Neuronal stem cell (in vitro differentiated cells): ENCODE results near the gene KBTBD7.

Experiments
- DNase-seq: peaks from one replicate; pipeline ENCODE4 v3.0.0-alpha.2; 2013; ENCODE audit warnings: low spot score
- H2AFZ ChIP-seq: one replicate; pipeline ENCODE4 v1.6.1; 2013; ENCODE audit warnings: mild to moderate bottlenecking, low read length, inconsistent platforms
- H2AK5ac ChIP-seq: 2 replicates; pipeline ENCODE4 v1.6.1; 2013; ENCODE audit warnings: low read depth, mild to moderate bottlenecking, inconsistent platforms, low read length, moderate library complexity, mixed read lengths
- H2BK120ac ChIP-seq: 2 replicates; pipeline ENCODE4 v1.6.1; 2013; ENCODE audit warnings: low read depth, mild to moderate bottlenecking, inconsistent platforms, low read length, moderate library complexity, mixed read lengths
- H2BK12ac ChIP-seq: one replicate; pipeline ENCODE4 v1.6.1; 2013; ENCODE audit warnings: low read length, inconsistent platforms
- H2BK15ac ChIP-seq: 2 replicates; pipeline ENCODE4 v1.6.1; 2013; ENCODE audit warnings: mild to moderate bottlenecking, low read length, inconsistent platforms, mixed read lengths
- H2BK5ac ChIP-seq: one replicate; pipeline ENCODE4 v1.6.1; 2013; ENCODE audit warnings: inconsistent platforms, mild to moderate bottlenecking, low read length, moderate library complexity
- H3K14ac ChIP-seq: one replicate; pipeline ENCODE4 v1.6.1; 2013; ENCODE audit warnings: low read length, inconsistent platforms
- H3K18ac ChIP-seq: 2 replicates; pipeline ENCODE4 v1.6.1; 2013; ENCODE audit warnings: low read length, inconsistent platforms
- H3K23ac ChIP-seq: 2 replicates; pipeline ENCODE4 v1.6.1; 2013; ENCODE audit warnings: low read depth, mild to moderate bottlenecking, mixed read lengths, low read length, inconsistent platforms; ENCODE audit not compliant: poor library complexity
- H3K27ac ChIP-seq: replicated peaks from 3 replicates; pipeline ENCODE4 v1.5.1; 2013; ENCODE audit warnings: low read length, inconsistent platforms
- H3K27me3 ChIP-seq, 3 experiments: 2 replicates each; pipeline ENCODE4 v1.6.1; 2013; ENCODE audit warnings: low read length in 3 of 3, mild to moderate bottlenecking in 2 of 3, inconsistent platforms in 1 of 3, low read depth in 1 of 3, mixed read lengths in 1 of 3, moderate library complexity in 1 of 3; ENCODE audit not compliant: control insufficient read depth in 3 of 3, insufficient read depth in 3 of 3
- H3K36me3 ChIP-seq, 2 donors: replicated peaks in 1 of 2; 2 replicates each; pipeline ENCODE4 v1.6.1; 2013; ENCODE audit warnings: low read length in 2 of 2; ENCODE audit not compliant: control insufficient read depth in 2 of 2, insufficient read depth in 2 of 2
- H3K4ac ChIP-seq: 2 replicates; pipeline ENCODE4 v1.6.1; 2013; ENCODE audit warnings: inconsistent platforms, mild to moderate bottlenecking, low read length, moderate library complexity
- H3K4me1 ChIP-seq, 2 donors: 1 replicate in 1 of 2; 2 replicates in 1 of 2; pipeline ENCODE4 v1.6.1; 2013; ENCODE audit warnings: low read length in 2 of 2, low read depth in 1 of 2; ENCODE audit not compliant: control insufficient read depth in 2 of 2, insufficient read depth in 1 of 2
- H3K4me2 ChIP-seq: one replicate; pipeline ENCODE4 v1.6.1; 2013; ENCODE audit warnings: mild to moderate bottlenecking, low read length, inconsistent platforms; ENCODE audit not compliant: insufficient read depth, poor library complexity, severe bottlenecking
- H3K4me3 ChIP-seq, 2 donors: 2 replicates each; pipeline ENCODE4 v1.5.1; 2013; ENCODE audit warnings: low read length in 2 of 2, mild to moderate bottlenecking in 2 of 2, inconsistent platforms in 1 of 2, moderate library complexity in 1 of 2
- H3K79me1 ChIP-seq: one replicate; pipeline ENCODE4 v1.6.1; 2013; ENCODE audit warnings: low read depth, mild to moderate bottlenecking, inconsistent platforms, low read length, moderate library complexity
- H3K9ac ChIP-seq: one replicate; pipeline ENCODE4 v1.6.1; 2013; ENCODE audit warnings: mild to moderate bottlenecking, low read depth, low read length, inconsistent platforms; ENCODE audit not compliant: poor library complexity
- H3K9me3 ChIP-seq, 2 donors: replicated peaks in 1 of 2; 2 replicates each; pipeline versions ENCODE3 to v1.6.1; 2013; ENCODE audit warnings: low read length in 2 of 2, mild to moderate bottlenecking in 2 of 2, inconsistent platforms in 1 of 2, low read depth in 1 of 2, mixed read lengths in 1 of 2, moderate library complexity in 1 of 2; ENCODE audit not compliant: control insufficient read depth in 2 of 2, insufficient read depth in 1 of 2
- H4K8ac ChIP-seq: one replicate; pipeline ENCODE4 v1.6.1; 2013; ENCODE audit warnings: low read depth, mild to moderate bottlenecking, inconsistent platforms, low read length, moderate library complexity
- H4K91ac ChIP-seq: one replicate; pipeline ENCODE4 v1.6.1; 2013; ENCODE audit warnings: low read length, low read depth, mild to moderate bottlenecking, inconsistent platforms; ENCODE audit not compliant: poor library complexity
- WGBS, 2 donors: extraction: QIAGEN DNeasy Blood & Tissue Kit; methylation state at CpG; one replicate each; pipeline ENCODE4 v1.1.7; 2013; ENCODE audit warnings: missing lambda C conversion rate in 2 of 2, mixed read lengths in 1 of 2; ENCODE audit not compliant: insufficient read length in 2 of 2, insufficient replicate concordance in 1 of 2; ENCODE audit errors: extremely low coverage in 2 of 2; 5-methylcytosine and 5-hydroxymethylcytosine counted together

Gene KBTBD7

GRCh38 chr13:41144576-41144975 lies 49.8 kb downstream of the KBTBD7 start:
- Histone ChIP-seq H3K4me2 (no peak overlapping the region), H3K23ac (no peak overlapping the region), H3K18ac (no peak overlapping the region), H2BK120ac (no peak overlapping the region), H3K9ac (no peak overlapping the region), H2AFZ (no peak overlapping the region), H3K14ac (no peak overlapping the region), H3K4ac (no peak overlapping the region), H3K4me3 (no peak overlapping the region), H3K4me1 (peaks cover 1 to 2% of the 10 kb centered on the region in 2 donors), H2BK15ac (no peak overlapping the region), H3K79me1 (peaks cover 2% of the 10 kb centered on the region), H3K27ac (no peak overlapping the region), H2BK12ac (no peak overlapping the region), H2AK5ac (no peak overlapping the region), H3K9me3 (peaks cover 11 to 34% of the 10 kb centered on the region in 2 donors), H3K36me3 (peaks cover under 1 to 2% of the 10 kb centered on the region in 2 donors), H4K91ac (no peak overlapping the region), H2BK5ac (no peak overlapping the region), H3K27me3 (no peaks in the 10 kb centered on the region), H4K8ac (no peak overlapping the region)
- WGBS, 2 donors: no CpG with 5 or more reads among the region's 2 CpGs
- no peak for DNase-seq
